ENCODE measurements around the gene CDH24. TPM values are rescaled to one million over a fixed set of nuclear protein-coding genes. Genes with fewer than 3 reads are reported as not detected.

Gene CDH24
- total and polyA plus RNA-seq, 12 donors = 0.57 to 9.1 (median 1.6) TPM

DNA sequence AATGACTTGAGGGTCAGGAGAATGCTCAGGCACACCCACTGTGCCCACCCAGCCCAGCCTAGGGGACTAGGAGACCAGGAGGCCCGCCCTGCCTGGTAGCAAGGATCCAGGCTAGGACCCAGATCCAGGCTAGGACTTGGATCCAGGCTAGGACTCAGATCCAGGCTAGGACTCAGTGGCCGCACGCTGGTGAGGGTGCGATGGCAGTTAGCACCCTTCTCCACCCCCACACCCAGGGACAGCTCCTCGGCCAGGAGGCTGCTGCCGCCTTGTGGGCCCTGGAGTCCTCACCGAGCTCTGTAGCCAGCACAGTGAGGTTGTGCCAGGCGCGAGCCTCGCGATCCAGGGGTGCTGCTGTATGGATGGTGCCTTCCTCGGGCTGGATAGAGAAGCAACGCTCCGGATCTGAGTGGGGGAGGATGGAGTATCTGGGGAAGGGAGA is 5.1 kb downstream of the CDH24 start:
- Histone ChIP-seq H3K9me3 (no peaks in the 10 kb centered on the region), H3K36me3 (no peaks in the 10 kb centered on the region), H3K27ac (no peak overlapping the region), H3K27me3 (no peaks in the 10 kb centered on the region), H3K4me1 (peaks cover under 1 to 26% (median 18%) of the 10 kb centered on the region in 9 donors), H3K4me3 (no peak overlapping the region)
- no peak for DNase-seq
- ATAC-seq = peak in 5 of 8 donors; percentile 31 to 56 (median 41)
- intact Hi-C loops (cut with DNase I) = loop anchor here in 3 of 10 donors (2.0 to 10.0 kb wide), 3 partner anchors 55 to 497 kb away; no protein-coding TSS in a partner anchor
- 53 to 62% methylated on average over 14 of the region's 14 CpGs for WGBS, 2 donors
- TF ChIP-seq, protein P1, sequence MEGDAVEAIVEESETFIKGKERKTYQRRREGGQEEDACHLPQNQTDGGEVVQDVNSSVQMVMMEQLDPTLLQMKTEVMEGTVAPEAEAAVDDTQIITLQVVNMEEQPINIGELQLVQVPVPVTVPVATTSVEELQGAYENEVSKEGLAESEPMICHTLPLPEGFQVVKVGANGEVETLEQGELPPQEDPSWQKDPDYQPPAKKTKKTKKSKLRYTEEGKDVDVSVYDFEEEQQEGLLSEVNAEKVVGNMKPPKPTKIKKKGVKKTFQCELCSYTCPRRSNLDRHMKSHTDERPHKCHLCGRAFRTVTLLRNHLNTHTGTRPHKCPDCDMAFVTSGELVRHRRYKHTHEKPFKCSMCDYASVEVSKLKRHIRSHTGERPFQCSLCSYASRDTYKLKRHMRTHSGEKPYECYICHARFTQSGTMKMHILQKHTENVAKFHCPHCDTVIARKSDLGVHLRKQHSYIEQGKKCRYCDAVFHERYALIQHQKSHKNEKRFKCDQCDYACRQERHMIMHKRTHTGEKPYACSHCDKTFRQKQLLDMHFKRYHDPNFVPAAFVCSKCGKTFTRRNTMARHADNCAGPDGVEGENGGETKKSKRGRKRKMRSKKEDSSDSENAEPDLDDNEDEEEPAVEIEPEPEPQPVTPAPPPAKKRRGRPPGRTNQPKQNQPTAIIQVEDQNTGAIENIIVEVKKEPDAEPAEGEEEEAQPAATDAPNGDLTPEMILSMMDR (IDR thresholded peaks at IDR 0.05) = peak in 7 of 9 donors; percentile 16 to 47 (median 33)

DNA sequence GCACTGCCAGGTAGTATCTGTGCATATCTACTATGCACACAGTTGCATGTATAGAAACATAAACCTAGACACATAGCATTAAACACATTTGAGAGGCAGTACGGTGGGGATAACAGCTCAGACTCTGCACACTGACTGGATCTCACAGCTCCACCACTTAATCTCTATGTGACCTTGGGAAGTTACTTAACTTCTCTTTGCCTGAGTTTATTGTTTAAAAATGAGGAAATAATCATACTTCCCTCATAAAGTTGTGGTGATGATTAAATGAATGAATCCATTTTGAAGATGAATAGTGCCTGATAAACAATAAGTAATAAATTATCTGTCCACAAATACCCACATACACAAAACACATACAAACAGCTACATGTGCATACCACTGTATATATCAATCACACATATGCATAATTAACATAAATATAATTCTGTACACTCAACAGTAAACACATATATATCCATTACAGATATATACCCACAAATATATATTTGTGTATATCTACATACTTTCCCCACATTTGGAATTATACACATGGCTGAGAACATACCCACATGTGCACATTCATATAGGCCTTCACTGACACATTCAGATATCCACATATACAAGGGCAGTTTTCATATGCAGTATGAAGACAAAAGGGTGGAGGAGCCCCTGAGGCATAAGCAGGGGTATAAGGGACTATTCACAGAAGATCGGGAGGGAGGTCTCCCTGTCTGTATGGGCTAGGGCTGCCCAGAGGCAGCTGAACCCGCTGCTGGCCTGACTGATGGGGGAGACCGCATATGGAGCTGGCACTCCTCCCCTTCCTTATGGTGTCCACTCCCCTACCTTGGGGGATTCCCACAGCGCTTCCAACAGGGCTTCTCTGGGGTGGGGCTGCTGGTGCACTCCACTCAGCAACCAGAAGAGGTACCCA is 5.9 kb downstream of the CDH24 start:
- no peak for DNase-seq
- no peaks in the 10 kb centered on the region for H3K9me3 ChIP-seq
- no peak overlapping the region for H3K4me3 ChIP-seq
- H3K27me3 ChIP-seq = no peaks in the 10 kb centered on the region
- TF ChIP-seq, protein P1 (IDR thresholded peaks at IDR 0.05) = no peak
- peaks cover 2 to 26% (median 14%) of the 10 kb centered on the region in 9 donors for H3K4me1 ChIP-seq
- no peaks in the 10 kb centered on the region for H3K36me3 ChIP-seq
- no peak for ATAC-seq
- intact Hi-C loops (cut with DNase I) = loop anchor here in 3 of 10 donors (2.0 to 10.0 kb wide), 3 partner anchors 54 to 497 kb away; no protein-coding TSS in a partner anchor
- 76 to 79% methylated on average over 5 of the region's 5 CpGs for WGBS, 2 donors
- H3K27ac ChIP-seq = no peak overlapping the region

GRCh38 chr14:23049011-23049410 is 8.3 kb downstream of the CDH24 start:
- H3K4me1 ChIP-seq = peaks cover 2 to 33% (median 18%) of the 10 kb centered on the region in 9 donors
- H3K27ac ChIP-seq = no peak overlapping the region
- intact Hi-C loops (cut with DNase I) = no loop called here
- H3K36me3 ChIP-seq = no peaks in the 10 kb centered on the region
- WGBS, 2 donors = 99% methylated on average over 9 of the region's 9 CpGs
- TF ChIP-seq, protein P1 (IDR thresholded peaks at IDR 0.05) = no peak
- no peak for ATAC-seq
- DNase-seq = no peak
- no peak overlapping the region for H3K4me3 ChIP-seq
- no peaks in the 10 kb centered on the region for H3K27me3 ChIP-seq
- no peaks in the 10 kb centered on the region for H3K9me3 ChIP-seq

DNA sequence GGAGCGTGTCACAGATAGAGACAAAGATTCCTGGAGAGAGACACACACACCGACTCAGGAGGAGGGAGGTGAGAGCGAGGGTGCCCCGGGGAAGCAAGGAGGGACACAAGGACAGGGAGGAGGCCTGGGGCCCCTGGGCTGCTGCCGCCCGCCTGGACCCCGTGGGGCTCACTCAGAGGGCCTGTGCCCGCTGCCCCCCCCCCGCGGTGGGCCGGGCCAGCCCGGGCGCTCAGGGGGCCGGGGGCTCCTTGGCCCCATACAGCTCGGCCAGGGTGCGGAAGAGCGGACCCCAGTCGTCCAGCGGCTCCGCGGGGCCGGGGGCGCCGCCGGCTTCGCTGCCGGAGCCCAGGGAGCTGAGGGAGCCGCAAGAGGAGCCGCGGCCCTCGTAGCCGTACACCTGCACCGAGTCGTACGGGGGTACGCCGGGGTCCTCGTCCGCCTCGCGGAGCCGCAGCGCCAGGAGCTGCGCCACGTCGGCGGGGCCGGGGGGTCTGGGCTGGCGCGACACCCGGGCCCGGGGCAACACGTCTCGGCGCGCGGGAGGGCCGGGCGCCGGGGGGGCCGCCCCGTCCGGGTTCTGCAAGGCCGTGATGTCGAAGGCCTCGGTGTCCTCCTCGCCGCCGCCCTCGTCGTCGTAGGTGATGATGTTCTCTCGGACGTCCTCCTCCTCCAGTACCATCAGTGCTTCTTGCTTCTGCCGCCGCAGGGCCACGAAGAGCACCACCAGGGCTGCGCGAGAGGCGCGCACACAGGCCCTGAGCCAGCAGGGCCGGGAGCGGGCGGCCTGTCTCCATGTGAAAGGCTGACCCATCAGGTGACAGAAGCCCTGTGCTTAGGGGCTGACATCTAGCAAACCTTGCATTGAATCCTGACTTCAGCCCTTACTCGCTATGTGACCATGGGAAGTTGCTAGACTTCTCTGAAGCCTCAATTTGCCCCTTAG is 9.3 kb downstream of the CDH24 start:
- Histone ChIP-seq H3K4me1 (peaks cover 2 to 33% (median 19%) of the 10 kb centered on the region in 9 donors), H3K27me3 (no peaks in the 10 kb centered on the region), H3K4me3 (no peak overlapping the region), H3K36me3 (no peaks in the 10 kb centered on the region), H3K9me3 (no peaks in the 10 kb centered on the region), H3K27ac (peak overlapping the region in 9 of 10 donors; percentile 4 to 82 (median 64))
- DNase-seq (no peak), ATAC-seq (no peak)
- TF ChIP-seq, protein P1 (IDR thresholded peaks at IDR 0.05) = no peak
- 61 to 71% methylated on average over 62 to 85 of the region's 85 CpGs for WGBS, 2 donors
- intact Hi-C loops (cut with DNase I) = no loop called here

Measured in heart right ventricle (tissue), 16 donors.